ENCODE data around the gene PARP1. TPM values are rescaled to one million over a fixed set of nuclear protein-coding genes. Genes with fewer than 3 reads are reported as not detected.

Gene PARP1
- total RNA-seq, 4 donors from 2014 or later, result 77.4 to 147 (median 95.6) TPM

- Histone ChIP-seq H3K9me3 (no peaks in the 10 kb centered on the region), H3K36me3 (peaks cover 2 to 100% of the 10 kb centered on the region in 2 donors), H3K27ac (no peak overlapping the region), H3K27me3 (no peaks in the 10 kb centered on the region), H3K4me1 (peaks cover 0 to 6% (median 0%) of the 10 kb centered on the region in 3 donors), H3K4me3 (no peak overlapping the region)
- TF ChIP-seq POLR2A (IDR thresholded peaks at IDR 0.05), result no peak
- TF ChIP-seq POLR2AphosphoS5 (IDR thresholded peaks at IDR 0.05), result no peak
- no peak for TF ChIP-seq EP300 (IDR thresholded peaks at IDR 0.05)
- no peak for TF ChIP-seq CTCF (IDR thresholded peaks at IDR 0.05)
- WGBS, 2 donors (ENCODE audit: low coverage in 1 of 2), result 89 to 96% methylated on average over 3 of the region's 5 CpGs
- ATAC-seq, result no peak
Measured at GRCh38 chr1:226365831-226366231, 42.1 kb downstream of the PARP1 start.

- Histone ChIP-seq H3K4me1 (no peaks in the 10 kb centered on the region), H3K9me3 (no peaks in the 10 kb centered on the region), H3K27ac (no peak overlapping the region), H3K27me3 (no peaks in the 10 kb centered on the region), H3K36me3 (peaks cover 2 to 100% of the 10 kb centered on the region in 2 donors), H3K4me3 (no peak overlapping the region)
- no peak for TF ChIP-seq CTCF (IDR thresholded peaks at IDR 0.05)
- no peak for TF ChIP-seq POLR2A (IDR thresholded peaks at IDR 0.05)
- no peak for TF ChIP-seq POLR2AphosphoS5 (IDR thresholded peaks at IDR 0.05)
- no peak for TF ChIP-seq EP300 (IDR thresholded peaks at IDR 0.05)
- 89% methylated on average over 7 to 8 of the region's 15 CpGs for WGBS, 2 donors (ENCODE audit: low coverage in 1 of 2)
- no peak for ATAC-seq
Measured at GRCh38 chr1:226364901-226365565, 42.9 kb downstream of the PARP1 start.

GRCh38 chr1:226364514-226364899 is 43.4 kb downstream of the PARP1 start:
- TF ChIP-seq POLR2A (IDR thresholded peaks at IDR 0.05) (no peak), EP300 (IDR thresholded peaks at IDR 0.05) (no peak), CTCF (IDR thresholded peaks at IDR 0.05) (no peak), POLR2AphosphoS5 (IDR thresholded peaks at IDR 0.05) (no peak)
- ATAC-seq, result no peak
- no peaks in the 10 kb centered on the region for H3K4me1 ChIP-seq
- 50 to 53% methylated on average over 2 to 7 of the region's 7 CpGs for WGBS, 2 donors (ENCODE audit: low coverage in 1 of 2)
- no peak overlapping the region for H3K4me3 ChIP-seq
- no peak overlapping the region for H3K27ac ChIP-seq
- peaks cover 2 to 100% of the 10 kb centered on the region in 2 donors for H3K36me3 ChIP-seq
- H3K9me3 ChIP-seq, result no peaks in the 10 kb centered on the region
- no peaks in the 10 kb centered on the region for H3K27me3 ChIP-seq

- TF ChIP-seq POLR2AphosphoS5 (IDR thresholded peaks at IDR 0.05) (peak; percentile 64), CTCF (IDR thresholded peaks at IDR 0.05) (no peak)
- Histone ChIP-seq H3K36me3 (peaks cover 2 to 100% of the 10 kb centered on the region in 2 donors), H3K27me3 (no peaks in the 10 kb centered on the region), H3K4me3 (no peak overlapping the region), H3K9me3 (no peaks in the 10 kb centered on the region), H3K4me1 (no peaks in the 10 kb centered on the region), H3K27ac (no peak overlapping the region)
- ATAC-seq, result no peak
- 78 to 79% methylated on average over 3 to 8 of the region's 9 CpGs for WGBS, 2 donors (ENCODE audit: low coverage in 1 of 2)
Measured at GRCh38 chr1:226363801-226364513, 43.9 kb downstream of the PARP1 start.
